Kidney epithelial cell (primary cell): Measurements from ENCODE around the gene GOLGB1. TPM values are rescaled to one million over a fixed set of nuclear protein-coding genes. Genes with fewer than 3 reads are reported as not detected.

Experiments
- DNase-seq: peaks from one replicate; pipeline ENCODE4 v3.0.0-alpha.2; 2010; ENCODE audit warnings: low read depth
- H3K27me3 ChIP-seq: 2 replicates; pipeline ENCODE4 v1.6.0; 2011; ENCODE audit warnings: low read length; ENCODE audit not compliant: control insufficient read depth, insufficient read depth
- H3K36me3 ChIP-seq: 2 replicates; pipeline ENCODE4 v1.5.1; 2011; ENCODE audit warnings: low read length; ENCODE audit not compliant: control insufficient read depth, insufficient read depth
- H3K4me3 ChIP-seq: 2 replicates; pipeline ENCODE4 v1.5.1; 2011; ENCODE audit warnings: low read depth, mild to moderate bottlenecking, control low read depth, low read length
- total RNA-seq: library from RNA; depleted of rRNA; stranded (reverse); fragments of >200 nt; gene quantifications from 2 replicates; pipeline ENCODE4 v1.2.3, GENCODE V29; 2015
- TF ChIP-seq, protein P1 (sequence below): IDR thresholded peaks from 2 replicates; pipeline ENCODE4 v1.5.1; 2011; ENCODE audit warnings: mild to moderate bottlenecking, moderate library complexity, low read length, control low read depth, inconsistent platforms; ENCODE audit not compliant: insufficient read depth, poor library complexity, severe bottlenecking

Gene GOLGB1
- total RNA-seq, 1 donor from 2014 or later, result 34.4 TPM

- Histone ChIP-seq H3K4me3 (no peak overlapping the region), H3K27me3 (no peaks in the 10 kb centered on the region), H3K36me3 (no peaks in the 10 kb centered on the region)
- TF ChIP-seq, protein P1, sequence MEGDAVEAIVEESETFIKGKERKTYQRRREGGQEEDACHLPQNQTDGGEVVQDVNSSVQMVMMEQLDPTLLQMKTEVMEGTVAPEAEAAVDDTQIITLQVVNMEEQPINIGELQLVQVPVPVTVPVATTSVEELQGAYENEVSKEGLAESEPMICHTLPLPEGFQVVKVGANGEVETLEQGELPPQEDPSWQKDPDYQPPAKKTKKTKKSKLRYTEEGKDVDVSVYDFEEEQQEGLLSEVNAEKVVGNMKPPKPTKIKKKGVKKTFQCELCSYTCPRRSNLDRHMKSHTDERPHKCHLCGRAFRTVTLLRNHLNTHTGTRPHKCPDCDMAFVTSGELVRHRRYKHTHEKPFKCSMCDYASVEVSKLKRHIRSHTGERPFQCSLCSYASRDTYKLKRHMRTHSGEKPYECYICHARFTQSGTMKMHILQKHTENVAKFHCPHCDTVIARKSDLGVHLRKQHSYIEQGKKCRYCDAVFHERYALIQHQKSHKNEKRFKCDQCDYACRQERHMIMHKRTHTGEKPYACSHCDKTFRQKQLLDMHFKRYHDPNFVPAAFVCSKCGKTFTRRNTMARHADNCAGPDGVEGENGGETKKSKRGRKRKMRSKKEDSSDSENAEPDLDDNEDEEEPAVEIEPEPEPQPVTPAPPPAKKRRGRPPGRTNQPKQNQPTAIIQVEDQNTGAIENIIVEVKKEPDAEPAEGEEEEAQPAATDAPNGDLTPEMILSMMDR, result no peak
- no peak for DNase-seq
Measured at GRCh38 chr3:121723485-121723884, 26.1 kb downstream of the GOLGB1 start.

- TF ChIP-seq, protein P1, result no peak
- Histone ChIP-seq H3K36me3 (no peaks in the 10 kb centered on the region), H3K4me3 (no peak overlapping the region), H3K27me3 (no peaks in the 10 kb centered on the region)
- no peak for DNase-seq
Measured at GRCh38 chr3:121722411-121722810, 27.1 kb downstream of the GOLGB1 start.

DNA sequence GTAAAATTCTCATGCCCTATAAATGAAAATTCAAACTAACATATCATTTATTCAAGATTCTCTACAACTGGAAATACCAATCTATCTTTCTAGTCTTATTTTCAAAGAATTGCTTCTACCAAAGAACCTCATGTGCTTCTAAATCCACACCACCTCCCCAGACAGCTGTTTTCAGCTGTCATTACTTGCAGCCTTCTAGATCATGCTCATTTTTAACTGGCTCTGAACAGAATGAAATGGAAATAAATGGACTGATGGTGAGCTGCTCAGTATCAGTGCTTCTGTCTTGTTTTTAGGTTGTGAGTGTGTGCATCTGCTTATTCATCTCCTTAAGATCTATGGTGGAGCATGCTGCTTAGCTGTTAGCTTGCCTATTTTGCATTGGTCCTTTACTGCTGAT lies 29.4 kb downstream of the GOLGB1 start:
- DNase-seq, result no peak
- no peaks in the 10 kb centered on the region for H3K36me3 ChIP-seq
- H3K4me3 ChIP-seq, result no peak overlapping the region
- no peaks in the 10 kb centered on the region for H3K27me3 ChIP-seq
- TF ChIP-seq, protein P1, result no peak

GRCh38 chr3:121719423-121719822 lies 30.1 kb downstream of the GOLGB1 start:
- no peaks in the 10 kb centered on the region for H3K36me3 ChIP-seq
- no peaks in the 10 kb centered on the region for H3K27me3 ChIP-seq
- DNase-seq, result no peak
- TF ChIP-seq, protein P1, result no peak
- no peak overlapping the region for H3K4me3 ChIP-seq

- no peak overlapping the region for H3K4me3 ChIP-seq
- no peaks in the 10 kb centered on the region for H3K36me3 ChIP-seq
- H3K27me3 ChIP-seq, result no peaks in the 10 kb centered on the region
- TF ChIP-seq, protein P1, result no peak
- DNase-seq, result no peak
Measured at GRCh38 chr3:121718205-121718846, 31.2 kb downstream of the GOLGB1 start.

GRCh38 chr3:121710347-121710746 lies 39.2 kb downstream of the GOLGB1 start:
- H3K36me3 ChIP-seq, result no peaks in the 10 kb centered on the region
- TF ChIP-seq, protein P1, result no peak
- no peaks in the 10 kb centered on the region for H3K27me3 ChIP-seq
- H3K4me3 ChIP-seq, result no peak overlapping the region
- DNase-seq, result no peak
